ENCODE results near the gene CACNA1D.

DNA sequence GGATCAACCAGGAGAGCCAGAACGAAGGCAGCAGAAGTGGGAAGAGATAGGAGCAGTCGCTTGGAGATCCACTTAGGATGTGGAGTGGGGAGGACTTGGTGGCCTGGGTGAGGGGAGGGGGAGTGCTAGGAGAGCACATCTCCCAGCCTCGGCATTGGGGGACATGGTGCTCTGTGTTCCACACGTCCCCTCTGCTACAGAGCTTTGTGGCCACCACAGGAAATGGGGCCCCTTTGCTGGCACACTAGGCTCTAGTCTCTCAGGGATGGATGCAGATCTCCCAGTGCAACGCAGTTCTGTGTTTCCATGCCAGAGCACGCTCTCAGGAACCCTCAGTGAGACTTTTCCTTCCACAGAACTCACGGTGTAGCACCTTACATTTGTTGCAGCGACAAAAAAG is 283.1 kb downstream of the CACNA1D start:
- TF ChIP-seq CTCF (IDR thresholded peaks at IDR 0.05; ENCODE audit: low read depth, low read length) (no peak), EZH2phosphoT487 (IDR thresholded peaks at IDR 0.05; ENCODE audit: low read depth) (no peak)

Measured in OCI-LY3 (cell line).